ENCODE results near the gene LMX1B.

The LMX1B gene

DNA sequence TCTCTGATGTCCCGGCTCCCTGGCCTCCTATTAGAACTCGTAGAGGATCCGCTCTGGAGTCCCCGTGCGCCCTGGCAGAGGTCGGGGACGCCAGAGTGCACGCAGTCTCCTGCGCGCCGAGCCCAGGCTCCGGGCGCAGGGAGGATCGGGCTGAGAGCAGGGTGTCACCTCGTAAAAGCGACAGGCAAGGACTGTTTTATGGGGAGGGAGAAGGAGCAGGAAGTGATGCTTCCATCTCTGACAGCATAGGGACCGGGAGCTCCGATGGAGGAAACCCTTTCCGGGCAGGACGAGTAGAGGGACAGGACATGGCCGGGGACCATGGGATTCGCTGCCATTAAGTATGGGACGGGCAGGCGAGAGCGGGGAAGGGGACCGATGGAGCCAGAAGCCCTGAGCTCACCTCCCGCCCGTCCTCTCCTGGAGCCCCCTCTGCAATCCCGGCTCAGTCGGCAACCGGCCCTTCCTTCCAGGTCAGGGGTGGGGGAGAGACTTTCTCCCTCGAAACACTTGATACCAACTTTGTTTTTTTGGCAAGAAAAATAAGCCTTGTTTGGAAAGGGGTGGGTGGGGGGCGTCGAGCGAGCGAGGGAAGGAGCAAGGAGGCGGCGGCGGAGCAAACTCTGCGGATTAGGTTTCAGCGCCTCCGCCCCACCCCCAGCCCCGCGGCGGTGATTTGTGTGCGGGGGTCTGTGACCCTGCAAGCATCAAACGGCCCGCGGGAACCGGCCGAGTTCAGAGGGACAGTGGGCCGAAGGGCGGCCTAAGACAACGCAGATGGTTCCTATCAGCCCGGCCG, 12.6 kb downstream of the LMX1B start:
- DNase-seq (ENCODE audit: insufficient read length, low spot score) (no peak), FAIRE-seq (no peak)
- no peak for TF ChIP-seq POLR2A (IDR thresholded peaks at IDR 0.05; ENCODE audit: low read depth, low read length)

DNA sequence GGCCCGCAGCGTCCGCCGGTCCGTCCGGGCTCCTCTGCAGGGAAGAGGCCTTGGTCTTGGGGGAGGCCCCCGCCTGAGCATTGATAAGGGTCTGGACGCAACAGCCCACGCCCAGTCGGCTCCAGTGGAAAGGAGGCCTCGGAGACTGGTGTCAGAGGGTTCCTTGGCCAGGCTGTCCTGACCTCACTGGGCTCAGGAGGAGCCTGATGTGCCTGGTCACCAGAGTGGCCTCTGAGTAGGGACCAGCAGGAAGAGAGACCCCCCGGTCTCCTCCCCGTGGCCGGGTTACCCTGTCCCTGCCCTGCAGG, 13.2 kb downstream of the LMX1B start:
- no peak for FAIRE-seq
- DNase-seq (ENCODE audit: insufficient read length, low spot score): no peak
- no peak for TF ChIP-seq POLR2A (IDR thresholded peaks at IDR 0.05; ENCODE audit: low read depth, low read length)

DNA sequence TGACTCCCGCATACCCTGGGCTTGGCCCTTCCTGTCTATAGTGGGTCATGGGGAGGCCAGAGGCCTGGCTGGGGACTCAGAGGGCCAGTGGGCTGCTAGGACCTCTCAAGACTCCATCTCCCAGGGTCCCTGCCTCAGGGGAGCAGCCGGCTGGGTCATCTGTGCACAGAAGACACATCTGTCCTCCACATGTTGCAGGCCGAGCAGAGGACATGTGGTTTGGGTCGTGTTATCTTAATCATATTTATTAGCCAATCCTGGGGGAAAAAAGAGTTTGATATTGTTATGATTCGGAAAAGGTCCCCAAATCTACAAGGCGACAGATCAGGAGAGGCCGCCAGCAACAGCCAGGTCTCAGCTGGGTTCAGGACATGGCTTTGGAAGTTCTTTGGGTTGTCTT, 14.4 kb downstream of the LMX1B start:
- TF ChIP-seq POLR2A (IDR thresholded peaks at IDR 0.05; ENCODE audit: low read depth, low read length): no peak
- FAIRE-seq (no peak), DNase-seq (ENCODE audit: insufficient read length, low spot score) (no peak)

DNA sequence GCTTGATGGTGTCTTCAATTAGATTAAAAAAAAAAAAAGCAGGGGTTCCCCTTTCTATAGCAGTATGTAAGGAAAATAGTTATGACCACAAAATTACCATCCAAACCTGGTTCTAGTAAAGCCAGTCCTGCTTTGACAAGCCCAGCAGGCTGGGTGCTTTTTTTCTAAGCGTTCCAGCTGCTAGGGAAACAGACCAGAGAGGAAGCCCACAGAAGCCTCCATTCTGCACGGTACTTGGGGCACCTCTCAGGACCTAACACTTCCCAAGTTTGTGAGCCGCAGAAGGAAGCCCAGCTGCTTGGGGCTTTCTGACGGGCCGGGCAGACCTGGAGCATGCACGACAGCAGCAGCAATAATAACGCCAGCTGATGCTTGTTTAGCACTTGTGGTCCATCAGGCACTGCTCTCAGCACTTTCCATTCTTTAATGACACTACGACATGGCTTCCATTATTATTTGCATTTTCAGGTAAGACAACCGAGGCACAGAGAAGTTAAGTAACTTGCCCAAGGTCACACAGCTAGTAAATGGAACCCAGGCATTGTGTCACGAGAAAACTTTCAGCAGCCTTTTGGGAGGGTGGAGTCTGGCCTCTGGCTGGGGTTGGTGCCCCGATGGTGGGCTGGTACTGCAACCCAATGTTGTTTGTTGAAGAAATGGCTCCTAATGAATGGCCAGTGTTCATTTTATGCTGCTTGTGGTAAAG, 15.4 kb downstream of the LMX1B start:
- FAIRE-seq (no peak), DNase-seq (ENCODE audit: insufficient read length, low spot score) (no peak)
- TF ChIP-seq POLR2A (IDR thresholded peaks at IDR 0.05; ENCODE audit: low read depth, low read length): no peak

DNA sequence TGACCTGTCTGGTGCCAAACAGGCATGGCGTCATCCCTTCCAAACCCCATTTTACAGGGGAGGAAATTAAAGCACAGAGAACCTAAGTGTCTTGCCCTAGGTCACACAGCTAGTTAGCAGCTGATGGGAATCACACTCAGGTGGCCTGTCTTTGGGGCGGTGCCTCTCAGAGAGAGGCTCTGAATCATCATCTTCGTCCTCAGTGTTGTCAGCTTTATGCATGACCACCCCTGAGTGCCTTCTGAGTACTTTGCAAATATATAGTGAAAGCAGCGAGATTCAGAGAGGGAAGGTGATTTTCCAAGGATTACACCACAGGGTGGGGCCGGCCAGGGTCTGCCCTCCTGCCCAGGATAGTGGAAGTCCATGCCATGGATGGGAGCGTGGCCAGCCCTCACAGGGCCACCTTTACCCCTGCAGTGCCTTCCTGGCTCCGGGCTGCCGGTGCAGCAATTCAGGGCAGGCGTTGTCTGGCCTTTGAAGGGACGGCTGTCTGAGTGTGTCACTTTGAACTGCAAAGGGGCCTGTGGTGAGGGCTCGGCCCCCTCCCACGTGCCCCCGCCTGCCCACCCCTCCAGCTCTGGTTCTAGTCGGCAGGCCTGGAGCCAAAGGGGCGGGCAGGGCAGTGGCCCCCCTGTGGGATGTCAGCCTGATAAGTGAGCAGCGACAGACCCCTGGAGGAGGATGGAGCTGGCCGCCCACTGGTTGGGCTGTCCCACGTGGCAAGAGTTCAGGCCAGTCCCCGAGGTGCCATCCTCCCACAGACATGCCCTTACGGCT, 16.9 kb downstream of the LMX1B start:
- DNase-seq (ENCODE audit: insufficient read length, low spot score) (peak; percentile 84), FAIRE-seq (peak; percentile 27)

DNA sequence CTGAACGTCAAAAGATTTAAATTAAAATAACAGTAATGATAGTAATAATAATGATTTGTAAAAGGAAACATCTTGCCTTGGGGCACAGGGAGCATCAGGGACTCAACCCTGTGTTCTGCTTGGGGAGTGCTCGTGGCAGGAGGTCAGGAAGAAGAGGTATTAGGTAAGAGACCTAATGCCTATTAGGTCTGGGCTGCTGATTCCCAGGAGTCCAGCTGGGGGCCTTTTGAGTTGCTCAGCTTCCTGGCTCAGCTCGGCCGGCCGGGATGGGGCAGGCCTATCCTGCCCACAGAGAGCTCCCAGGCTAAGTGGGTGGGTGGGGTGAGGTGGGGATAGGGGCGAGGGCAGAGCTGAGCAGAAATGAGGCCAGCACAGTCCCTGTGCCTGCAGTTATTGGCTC, 17.5 kb downstream of the LMX1B start:
- FAIRE-seq: no peak
- DNase-seq (ENCODE audit: insufficient read length, low spot score): no peak

More for the DNA sequence above, 16.9 kb downstream of the LMX1B start:
- no peak for TF ChIP-seq POLR2A (IDR thresholded peaks at IDR 0.05; ENCODE audit: low read depth, low read length)

DNA sequence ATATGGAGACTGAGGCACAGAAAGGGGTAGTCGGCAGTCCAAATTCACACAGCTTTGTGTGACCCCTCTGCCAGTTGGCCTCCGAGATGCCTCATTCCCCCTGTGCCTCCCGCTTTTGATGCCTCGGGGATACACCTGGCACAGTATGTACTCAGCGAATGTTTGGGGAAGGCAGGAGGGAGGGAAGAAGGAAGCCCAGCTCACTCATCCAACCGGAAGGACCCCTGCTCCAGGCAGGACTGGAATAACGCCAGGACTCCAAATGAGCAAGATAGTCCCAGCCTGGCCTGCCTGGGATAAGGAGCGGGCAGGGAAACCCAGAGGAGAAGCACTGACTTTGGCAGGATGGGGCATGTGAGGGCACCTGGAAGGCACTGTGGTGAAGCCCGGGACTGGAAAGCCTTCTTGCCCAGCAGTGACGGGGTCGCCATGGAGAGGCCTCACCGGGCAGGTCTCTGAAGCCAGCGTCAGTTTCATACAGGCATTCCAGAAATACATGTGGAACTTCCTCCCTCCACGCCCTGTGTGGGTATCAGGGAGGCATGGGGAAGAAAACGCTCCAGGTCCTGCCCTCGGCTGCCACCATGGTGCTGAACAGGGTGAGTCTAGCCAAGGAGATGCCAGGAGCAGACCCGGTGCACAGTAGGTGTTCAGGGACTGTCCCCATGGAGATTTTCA, 20.3 kb downstream of the LMX1B start:
- TF ChIP-seq POLR2A (IDR thresholded peaks at IDR 0.05; ENCODE audit: low read depth, low read length): no peak
- FAIRE-seq: no peak
- DNase-seq (ENCODE audit: insufficient read length, low spot score): no peak

More for the DNA sequence above, 17.5 kb downstream of the LMX1B start:
- TF ChIP-seq POLR2A (IDR thresholded peaks at IDR 0.05; ENCODE audit: low read depth, low read length): no peak

DNA sequence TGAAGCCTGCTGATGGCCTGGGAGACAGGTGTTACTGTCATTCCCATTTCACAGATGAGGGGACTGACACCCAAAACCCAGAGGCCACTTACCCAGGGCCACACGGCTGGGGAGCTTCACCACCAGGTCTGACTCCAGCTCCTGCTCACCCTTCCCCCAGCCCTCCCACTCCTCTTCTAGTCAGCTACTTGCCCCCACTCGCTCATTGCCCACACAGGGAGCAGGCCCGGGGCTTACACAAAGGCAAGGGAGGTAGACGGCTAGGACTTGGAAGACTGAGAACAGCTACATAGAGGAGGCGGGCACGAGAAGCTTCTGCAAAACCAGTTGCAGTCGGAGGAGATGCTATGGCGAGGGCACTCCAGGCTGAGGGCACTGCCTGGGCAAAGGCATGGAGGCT, 21.3 kb downstream of the LMX1B start:
- DNase-seq (ENCODE audit: insufficient read length, low spot score): no peak
- no peak for TF ChIP-seq POLR2A (IDR thresholded peaks at IDR 0.05; ENCODE audit: low read depth, low read length)
- no peak for FAIRE-seq

DNA sequence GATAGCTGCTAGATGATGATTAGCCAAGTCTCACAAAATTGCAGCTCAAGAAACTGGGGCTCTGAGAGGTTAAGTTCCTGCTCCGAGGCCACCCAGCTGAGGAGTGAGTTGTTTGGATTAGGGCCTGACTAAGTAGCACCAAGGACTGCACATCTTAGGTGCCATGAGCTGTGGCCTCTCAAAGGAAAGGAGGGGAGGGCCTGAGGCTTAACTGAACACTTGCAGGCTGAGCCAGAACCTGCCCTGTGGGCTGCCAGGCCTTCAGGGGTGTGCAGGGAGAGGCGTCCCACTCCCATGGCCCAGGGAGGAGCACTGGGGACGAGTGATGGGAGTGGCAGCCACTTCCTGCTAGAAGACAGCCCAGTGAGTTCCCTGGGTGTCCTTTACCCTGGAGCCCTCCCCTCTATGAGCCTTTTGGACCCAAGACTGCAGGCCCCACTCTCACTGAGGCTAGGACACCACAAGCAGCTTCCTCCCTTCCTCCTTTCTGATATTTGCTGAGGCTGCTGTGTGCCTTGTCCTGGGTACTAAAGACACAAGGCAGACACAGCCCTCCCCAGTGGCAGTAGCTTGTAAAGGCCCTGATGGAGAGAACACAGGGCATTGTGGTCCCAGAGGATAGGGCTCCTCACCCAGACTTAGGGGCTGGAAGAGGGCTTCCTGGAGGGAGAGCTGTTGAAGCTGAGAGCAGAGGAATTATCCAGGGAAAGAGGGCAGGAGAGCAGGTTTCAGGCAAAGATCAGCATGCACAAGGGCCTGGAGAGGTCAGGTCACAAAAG, 22.1 kb downstream of the LMX1B start:
- no peak for TF ChIP-seq POLR2A (IDR thresholded peaks at IDR 0.05; ENCODE audit: low read depth, low read length)
- FAIRE-seq: no peak
- no peak for DNase-seq (ENCODE audit: insufficient read length, low spot score)

DNA sequence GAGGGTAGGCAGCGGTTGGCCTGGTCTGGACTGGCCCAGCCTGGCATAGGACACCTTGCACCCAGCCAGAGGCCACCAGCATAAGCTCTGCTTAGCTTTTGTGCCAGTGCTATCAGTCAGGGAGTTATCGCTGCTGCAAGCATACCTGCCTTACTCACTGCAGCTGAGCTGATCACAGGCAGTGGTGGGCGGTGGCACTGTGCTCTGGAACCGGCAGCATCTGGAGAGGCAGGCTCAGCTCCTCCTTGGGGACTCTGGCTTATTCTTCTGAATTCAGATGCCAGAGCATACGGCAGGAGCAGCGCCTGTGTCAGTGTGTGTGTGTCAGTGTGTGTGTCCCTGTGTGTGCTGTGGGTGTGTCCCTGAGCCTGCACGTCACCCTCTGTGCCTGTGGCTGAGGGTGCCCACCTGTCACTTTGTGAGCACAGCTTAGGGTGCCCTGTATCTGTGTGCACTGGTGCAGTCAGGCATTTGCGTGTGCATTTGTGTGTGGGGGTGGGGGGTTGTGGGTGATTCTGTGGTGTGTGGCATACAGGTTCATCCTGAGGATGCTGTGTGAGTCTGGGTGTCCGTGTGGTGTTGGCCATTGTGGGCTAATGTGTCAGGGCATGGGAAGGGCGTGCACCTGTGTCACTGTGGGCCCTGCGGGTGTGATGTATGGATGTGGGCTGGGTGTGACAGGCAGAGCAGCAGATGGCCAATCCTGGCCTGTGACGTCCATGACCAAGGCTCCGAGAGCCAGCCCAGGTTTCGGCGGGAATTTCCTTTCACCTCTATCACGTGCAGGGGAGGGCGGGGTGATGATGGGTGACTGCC, 23.5 kb downstream of the LMX1B start:
- no peak for FAIRE-seq
- no peak for DNase-seq (ENCODE audit: insufficient read length, low spot score)
- no peak for TF ChIP-seq POLR2A (IDR thresholded peaks at IDR 0.05; ENCODE audit: low read depth, low read length)

DNA sequence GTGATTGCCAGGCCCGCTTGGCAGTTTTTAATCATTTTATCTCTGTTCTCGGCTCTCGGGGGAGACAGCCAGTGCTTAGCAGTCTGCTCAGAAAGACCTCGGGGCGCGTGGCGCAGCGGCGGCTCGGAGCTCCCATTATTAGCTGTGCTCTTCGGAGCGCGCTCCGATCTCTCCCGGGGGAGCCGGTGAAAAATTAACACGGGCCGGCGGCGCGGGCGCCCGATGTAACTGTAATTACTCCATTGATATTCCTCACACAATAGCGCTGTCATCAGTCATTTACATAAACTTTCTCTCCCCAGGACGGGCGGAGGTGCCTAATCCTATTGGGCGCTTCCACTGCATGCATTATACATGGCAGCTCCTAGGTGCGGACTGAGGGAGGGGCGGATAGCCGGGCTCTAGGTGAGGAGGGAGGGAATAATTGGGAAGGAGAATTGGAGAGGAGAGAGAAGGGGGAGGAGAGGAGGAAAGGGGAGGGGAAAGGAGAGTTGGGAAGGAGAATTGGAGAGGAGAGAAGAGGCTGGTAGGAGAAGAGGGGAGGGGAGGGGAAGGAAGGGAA, 24.9 kb downstream of the LMX1B start:
- no peak for TF ChIP-seq POLR2A (IDR thresholded peaks at IDR 0.05; ENCODE audit: low read depth, low read length)
- no peak for FAIRE-seq
- no peak for DNase-seq (ENCODE audit: insufficient read length, low spot score)

DNA sequence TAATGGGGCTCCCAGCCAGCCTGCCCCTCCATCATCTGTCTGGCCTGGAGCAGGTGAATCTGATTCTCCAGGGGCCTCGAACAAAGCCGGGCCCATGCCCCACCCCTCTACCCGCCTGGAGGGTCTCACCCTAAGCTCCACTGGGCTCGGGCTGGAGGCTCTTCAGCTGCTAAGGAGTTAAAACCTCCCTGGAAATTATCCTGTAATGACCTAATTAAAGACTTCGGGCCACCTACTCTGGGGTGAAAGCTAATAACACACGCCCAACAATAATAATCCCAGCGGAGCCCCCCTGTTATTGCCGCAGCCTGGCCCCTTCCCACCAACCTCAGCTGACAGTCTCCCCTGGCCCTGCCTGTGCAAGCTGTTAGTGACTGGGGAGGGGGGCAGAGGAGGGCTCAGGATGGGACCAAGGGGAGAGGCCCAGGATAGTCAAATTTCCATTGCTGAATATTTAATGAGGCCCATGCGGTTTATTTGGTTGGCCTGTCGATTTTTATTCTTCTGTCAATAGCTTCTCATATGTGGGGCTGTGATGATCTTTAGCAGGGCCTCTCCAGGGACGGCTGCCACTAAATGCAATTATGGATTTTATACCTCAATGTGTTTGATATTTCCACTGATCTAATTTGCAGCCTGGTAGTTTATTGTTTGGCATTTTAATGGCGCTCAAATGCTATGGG, 25.7 kb downstream of the LMX1B start:
- no peak for TF ChIP-seq POLR2A (IDR thresholded peaks at IDR 0.05; ENCODE audit: low read depth, low read length)
- no peak for FAIRE-seq

More for the DNA sequence above, 25.7 kb downstream of the LMX1B start:
- DNase-seq (ENCODE audit: insufficient read length, low spot score): no peak

Measured in H54 (cell line).